HepG2 (cell line): Measurements from ENCODE around the gene CRYZL1. TPM values are rescaled to one million over a fixed set of nuclear protein-coding genes. Genes with fewer than 3 reads are reported as not detected.

ENCODE experiments used
- CREB1 ChIP-seq, 2 experiments: fragments of 450-650 bp in 1 of 2; IDR thresholded peaks; 2 replicates each; pipeline ENCODE4 v1.6.1; 2016 to 2017; ENCODE audit warnings: control low read depth in 1 of 2, mild to moderate bottlenecking in 1 of 2, missing compliant biosample characterization in 1 of 2, missing genetic modification characterization in 1 of 2
- DDIT3 ChIP-seq: sonication (generic); formaldehyde crosslinking; IDR thresholded peaks from 2 replicates; pipeline ENCODE4 v1.4.0; 2020; ENCODE audit warnings: mild to moderate bottlenecking, missing genetic modification reagents
- E2F2 ChIP-seq: sonication (generic); formaldehyde crosslinking; IDR thresholded peaks from 2 replicates; pipeline ENCODE4 v1.4.0; 2020; ENCODE audit warnings: missing genetic modification reagents, borderline replicate concordance
- GATAD2A ChIP-seq: IDR thresholded peaks from 2 replicates; pipeline ENCODE4 v1.6.1; 2016
- GRHL1 ChIP-seq: sonication (generic); formaldehyde crosslinking; conservative IDR thresholded peaks from 2 replicates; pipeline ENCODE4 v1.8.0; 2022; ENCODE audit warnings: missing genetic modification reagents
- HIVEP1 ChIP-seq: sonication (generic); formaldehyde crosslinking; IDR thresholded peaks from 2 replicates; pipeline ENCODE4 v1.4.0; 2020; ENCODE audit warnings: mild to moderate bottlenecking, missing genetic modification reagents
- MLX ChIP-seq: IDR thresholded peaks from 2 replicates; pipeline ENCODE4 v1.6.1; 2016
- MLXIP ChIP-seq: sonication (generic); formaldehyde crosslinking; IDR thresholded peaks from 2 replicates; pipeline ENCODE4 v1.9.0; 2021; ENCODE audit warnings: missing genetic modification reagents, borderline replicate concordance
- NBN ChIP-seq: fragments of 450-650 bp; conservative IDR thresholded peaks from 2 replicates; pipeline ENCODE4 v1.6.1; 2017
- NR0B2 ChIP-seq: sonication (generic); formaldehyde crosslinking; IDR thresholded peaks from 2 replicates; pipeline ENCODE4 v1.4.0; 2020; ENCODE audit warnings: mild to moderate bottlenecking, missing genetic modification reagents
- TEAD3 ChIP-seq: optimal IDR thresholded peaks from 2 replicates; pipeline ENCODE3; 2016; ENCODE audit warnings: borderline replicate concordance
- ZNF256 ChIP-seq: sonication (generic); formaldehyde crosslinking; conservative IDR thresholded peaks from 2 replicates; pipeline ENCODE4 v1.4.0; 2020; ENCODE audit warnings: missing genetic modification reagents
- ZNF333 ChIP-seq: sonication (generic); formaldehyde crosslinking; IDR thresholded peaks from 2 replicates; pipeline ENCODE4 v1.4.0; 2020; ENCODE audit warnings: mild to moderate bottlenecking, missing genetic modification reagents, borderline replicate concordance
- ZNF598 ChIP-seq: sonication (generic); formaldehyde crosslinking; IDR thresholded peaks from 2 replicates; pipeline ENCODE4 v1.5.1; 2020; ENCODE audit warnings: mild to moderate bottlenecking, missing genetic modification reagents, borderline replicate concordance
- ZNF678 ChIP-seq: sonication (generic); formaldehyde crosslinking; IDR thresholded peaks from 2 replicates; pipeline ENCODE4 v1.4.0; 2020; ENCODE audit warnings: mild to moderate bottlenecking, missing genetic modification reagents
- ZNF83 ChIP-seq: sonication (generic); formaldehyde crosslinking; IDR thresholded peaks from 2 replicates; pipeline ENCODE4 v1.4.0; 2020; ENCODE audit warnings: missing genetic modification reagents, mild to moderate bottlenecking, borderline replicate concordance
- ZSCAN12 ChIP-seq: sonication (generic); formaldehyde crosslinking; IDR thresholded peaks from 2 replicates; pipeline ENCODE4 v1.9.0; 2021; ENCODE audit warnings: mild to moderate bottlenecking, missing genetic modification reagents
- polyA plus RNA-seq, 8 experiments: library from polyadenylated mRNA; depleted of rRNA in 3 of 8; stranded (reverse) in 7 of 8; unstranded in 1 of 8; fragments of >200 nt; fragmentation: Illumina TruSeq in 4 of 8; extraction: Trizol in 4 of 8; gene quantifications; 2 replicates each; pipeline versions ENCODE4 v1.2.1 to v1.2.3, GENCODE V29; 2011 to 2016; ENCODE audit warnings: low read depth in 4 of 8, missing spikeins in 1 of 8, mixed read lengths in 1 of 8; ENCODE audit not compliant: insufficient read depth in 1 of 8
- total RNA-seq, 5 experiments: library from RNA; depleted of rRNA; stranded (reverse); fragments of >200 nt; fragmentation: Illumina TruSeq; extraction: Trizol; gene quantifications; 2 replicates each; pipeline ENCODE4 v1.2.3, GENCODE V29; 2016; ENCODE audit warnings: low read depth in 1 of 5

Gene CRYZL1
- total and polyA plus RNA-seq, 2 of the 13 experiments (the other 11 are each of a cell fraction or from before 2014, with no cell fraction given) = 20.3 to 27.7 TPM

GRCh38 chr21:33588485-33589335 is 52.8 kb downstream of the CRYZL1 start, which contains the start of gene DONSON (continued):
- TF ChIP-seq E2F2 (CRISPR knock-in tag) (no peak), ZSCAN12 (peak; percentile 82; the same call in 1 of the 2 replicates), GATAD2A (CRISPR knock-in tag) (peak; percentile 80), ZNF333 (CRISPR knock-in tag) (no peak), NR0B2 (CRISPR knock-in tag) (no peak; the same call in none of the 2 replicates), DDIT3 (CRISPR knock-in tag) (no peak), ZNF678 (no peak), NBN (no peak), GRHL1 (CRISPR knock-in tag) (no peak), ZNF256 (CRISPR knock-in tag) (0 out of 2 replicates have a peak, but pooled peaks have one; percentile 21), MLX (no peak), ZNF83 (CRISPR knock-in tag) (no peak), MLXIP (CRISPR knock-in tag) (peak; percentile 27; the same call in 1 of the 2 replicates), ZNF598 (CRISPR knock-in tag) (peak; percentile 53; the same call in 1 of the 2 replicates), TEAD3 (CRISPR knock-in tag) (peak; percentile 75), HIVEP1 (CRISPR knock-in tag) (peak; percentile 83; the same call in 1 of the 2 replicates), CREB1 (IDR thresholded peaks at IDR 0.05) (peak; percentile 57; the same call in 1 of the 2 replicates), CREB1 (CRISPR knock-in tag; IDR thresholded peaks at IDR 0.05) (no peak)
